Endometrial microvascular endothelial cells (primary cell): ENCODE data around the gene POU2AF1. TPM values are rescaled to one million over a fixed set of nuclear protein-coding genes. Genes with fewer than 3 reads are reported as not detected.
"Not testable (repeated sequence)": the region's sequence is repeated elsewhere in the genome, so short reads cannot be mapped to it uniquely, and the experiment has no call there.

Experiments used
- in situ Hi-C: cut with HindIII; loops from 2 replicates; pipeline ENCODE4 v1.10.0; 2017; ENCODE audit warnings: low sequenced_read_pairs, low pct_unique_long_range_greater_than_20kb; ENCODE audit errors: inconsistent ontology term
- total RNA-seq: library from RNA; depleted of rRNA; stranded (reverse); fragments of >200 nt; gene quantifications from one replicate; pipeline ENCODE4 v1.2.3, GENCODE V29; 2015; ENCODE audit errors: inconsistent ontology term

Gene POU2AF1
- total RNA-seq, 1 donor from 2014 or later: not detected

DNA sequence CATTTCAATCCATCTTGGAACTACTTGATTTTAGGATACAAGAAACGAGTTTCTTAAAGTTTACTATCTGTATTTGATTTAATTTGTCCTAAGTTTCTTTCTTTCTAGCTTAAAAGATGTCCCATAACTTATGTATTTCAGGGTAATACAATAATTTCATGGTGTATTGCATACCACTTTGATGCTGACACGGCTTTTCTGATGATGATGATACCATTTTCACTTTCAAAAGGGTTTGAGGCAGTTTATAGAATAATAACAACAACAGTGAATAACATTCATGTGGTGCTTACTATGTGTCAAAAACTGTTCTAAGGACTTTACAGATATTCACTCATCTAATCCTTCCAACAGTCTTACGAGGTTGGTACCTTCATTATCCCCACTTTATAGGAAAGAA, 33.2 kb upstream of the POU2AF1 start:
- in situ Hi-C loops: no loop called here

DNA sequence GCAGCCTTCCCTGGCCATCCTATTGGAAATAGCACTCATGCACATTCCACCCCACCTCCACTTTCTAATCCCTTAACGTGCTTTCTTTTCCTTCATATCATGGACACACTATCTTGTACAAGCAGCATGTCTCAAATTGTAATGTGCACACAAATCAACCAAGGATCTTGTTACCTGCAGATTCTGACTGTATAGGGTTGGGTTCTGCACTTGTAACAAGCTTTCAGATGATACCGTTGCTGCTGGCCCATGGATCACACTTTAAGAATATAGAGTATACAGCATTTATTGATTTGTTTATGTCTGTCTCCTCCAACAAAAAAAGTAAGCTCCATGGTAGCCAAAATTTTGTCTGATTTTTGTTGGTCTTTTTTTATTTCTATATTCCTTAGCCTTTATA, 32.4 kb upstream of the POU2AF1 start:
- in situ Hi-C loops: no loop called here

DNA sequence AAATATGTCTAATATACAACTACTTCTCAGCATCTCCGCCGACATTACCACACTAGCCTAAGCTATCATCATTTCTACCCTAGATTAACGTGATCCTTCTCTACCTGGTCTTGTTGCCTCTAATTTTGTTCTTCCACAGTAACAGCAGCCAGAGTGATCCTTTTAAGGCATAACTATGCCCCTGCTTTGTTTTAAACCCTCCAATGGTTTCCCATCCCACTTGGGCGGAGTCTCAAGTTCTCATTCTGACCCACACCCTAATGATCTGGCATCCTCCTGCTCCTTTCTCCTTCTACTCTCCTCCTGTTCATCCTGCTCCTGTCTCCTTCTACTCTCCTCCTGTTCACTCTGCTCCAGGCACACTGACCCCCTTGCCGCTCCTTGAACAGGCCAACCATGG, 31.9 kb upstream of the POU2AF1 start:
- in situ Hi-C loops: no loop called here

DNA sequence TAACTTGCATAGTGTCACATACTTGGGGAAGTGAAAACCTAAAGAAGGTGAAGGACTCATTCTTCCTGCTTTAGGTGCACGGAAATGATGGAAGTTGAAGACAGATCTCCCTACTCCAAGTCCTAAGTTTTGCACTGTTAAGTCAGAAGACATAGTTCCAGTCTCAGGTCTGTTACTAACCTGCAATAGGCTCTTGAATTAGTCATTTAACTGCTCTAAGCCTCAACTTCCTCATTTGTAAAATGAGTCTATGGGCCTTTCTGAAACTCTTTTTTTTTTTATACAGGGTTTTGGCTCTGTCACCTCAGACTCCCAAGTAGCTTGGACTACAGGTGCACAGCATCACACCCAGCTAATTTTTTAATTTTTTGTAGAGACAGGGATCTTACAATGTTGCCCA, 30.8 kb upstream of the POU2AF1 start:
- in situ Hi-C loops: no loop called here

DNA sequence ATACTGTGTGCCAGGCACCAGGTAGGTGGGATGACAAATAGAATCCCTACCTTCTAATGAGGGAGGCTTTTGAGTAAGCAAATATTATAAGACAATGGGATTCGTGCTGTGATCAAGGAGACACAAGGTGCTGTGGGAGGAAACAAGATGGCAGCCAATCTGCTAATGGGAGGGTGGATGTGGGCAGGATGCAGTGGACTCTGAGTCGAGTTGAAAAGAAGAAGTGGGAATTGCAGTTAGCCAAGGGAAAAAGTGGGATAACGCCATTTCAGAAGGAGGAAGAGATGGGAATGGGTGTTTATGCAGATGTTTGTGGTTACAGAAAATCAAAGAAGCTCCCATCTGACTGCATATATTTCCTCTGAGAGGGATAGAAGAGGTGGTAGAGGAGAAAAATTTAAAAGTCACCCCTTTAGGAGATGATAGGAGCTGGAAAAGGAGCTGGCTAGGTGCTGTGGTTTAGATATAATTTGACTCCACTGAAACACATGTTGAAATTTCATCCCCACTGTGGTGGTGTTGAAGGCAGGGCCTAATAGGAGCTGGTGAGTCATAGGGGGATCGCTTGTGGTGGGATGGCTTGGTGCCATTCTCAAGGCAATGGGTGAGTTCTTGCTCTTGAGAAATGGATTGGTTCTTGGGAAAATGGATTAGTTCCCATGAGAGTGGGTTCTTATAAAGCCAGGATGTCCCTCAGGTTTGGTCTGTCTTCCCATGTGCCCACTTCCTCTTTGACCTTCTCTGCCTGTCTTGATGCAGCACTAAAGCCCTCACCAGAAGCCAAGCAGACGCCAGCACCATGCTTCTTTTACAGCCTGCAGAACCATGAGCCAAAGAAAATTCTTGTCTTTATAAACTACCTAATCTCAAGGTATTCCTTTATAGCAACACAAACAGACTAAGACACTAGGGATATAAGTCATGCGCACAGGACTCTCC, 30.0 kb upstream of the POU2AF1 start:
- in situ Hi-C loops: no loop called here

DNA sequence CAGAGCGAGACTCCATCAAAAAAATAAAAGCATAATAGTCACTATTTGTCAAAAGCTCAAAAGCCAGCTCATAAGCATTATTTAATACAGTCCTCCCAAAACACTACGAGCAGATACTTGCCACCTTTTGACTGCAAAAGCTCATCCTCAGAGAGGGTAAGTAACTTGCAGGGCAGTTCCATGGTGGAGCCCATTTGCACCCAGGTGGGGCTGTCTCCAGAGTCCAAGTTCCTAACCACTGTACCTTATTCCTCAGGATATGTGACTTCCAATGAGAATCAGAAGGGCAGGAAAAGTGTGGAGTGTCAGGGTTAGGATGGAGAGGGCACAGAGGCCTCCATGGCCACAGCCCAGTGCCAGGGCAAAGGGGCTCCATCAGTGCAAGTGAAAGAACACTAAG, 28.6 kb upstream of the POU2AF1 start:
- in situ Hi-C loops: no loop called here

DNA sequence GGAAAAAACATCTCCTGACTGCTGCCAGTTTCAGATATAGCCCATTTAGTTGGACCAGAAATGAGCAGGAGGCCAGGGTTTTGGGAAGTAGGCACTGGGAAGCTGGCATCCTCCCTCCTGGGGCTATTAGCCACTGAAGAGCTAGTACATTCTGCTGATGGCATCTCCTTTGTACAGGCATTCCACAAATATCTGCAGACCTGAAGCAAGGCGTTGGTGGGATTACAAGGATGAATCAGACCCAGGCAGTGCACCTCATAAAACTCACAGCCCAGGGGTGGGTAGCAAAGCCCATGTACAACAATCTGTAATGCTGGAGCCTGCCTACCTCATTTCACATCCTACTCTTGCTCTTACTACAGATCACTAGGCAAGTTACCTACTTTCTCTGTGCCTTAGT, 27.5 kb upstream of the POU2AF1 start:
- in situ Hi-C loops: no loop called here

DNA sequence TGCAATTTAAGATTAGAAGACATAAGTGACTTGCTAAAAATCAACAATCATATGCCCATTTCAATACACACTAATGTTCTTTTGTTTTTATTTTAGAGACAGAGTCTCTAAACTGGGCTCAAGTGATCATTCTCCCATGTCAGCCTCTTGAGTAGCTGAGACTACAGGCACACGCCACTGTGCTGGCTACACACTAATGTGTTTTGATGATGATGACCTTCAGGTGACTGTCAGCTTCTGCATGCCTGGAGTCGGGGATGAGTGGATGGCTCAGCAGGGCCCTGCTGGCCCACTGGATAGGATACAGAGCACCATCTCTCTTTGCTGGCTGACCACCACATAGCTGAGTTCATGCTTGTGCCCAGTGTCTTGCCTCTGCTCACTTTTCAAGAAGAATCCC, 27.0 kb upstream of the POU2AF1 start:
- in situ Hi-C loops: no loop called here

DNA sequence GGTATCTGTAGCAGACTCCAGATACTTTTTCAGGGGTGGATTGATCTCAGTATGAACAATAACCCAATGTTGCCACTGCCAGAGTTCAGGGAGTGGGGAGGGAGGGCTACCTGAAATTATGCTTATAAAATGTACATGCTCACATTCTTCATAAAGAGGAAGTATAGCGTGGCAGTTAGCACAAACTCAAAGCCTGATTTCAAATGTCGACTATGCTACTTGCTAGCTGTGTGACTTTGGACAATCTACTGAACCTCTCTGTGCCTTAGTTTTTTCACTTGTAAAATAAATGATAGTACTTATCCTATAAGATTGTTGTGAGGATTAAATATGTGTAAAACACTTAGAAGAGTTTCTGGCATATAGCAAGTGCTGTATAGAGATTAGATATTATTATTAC, 26.5 kb upstream of the POU2AF1 start:
- in situ Hi-C loops: no loop called here

DNA sequence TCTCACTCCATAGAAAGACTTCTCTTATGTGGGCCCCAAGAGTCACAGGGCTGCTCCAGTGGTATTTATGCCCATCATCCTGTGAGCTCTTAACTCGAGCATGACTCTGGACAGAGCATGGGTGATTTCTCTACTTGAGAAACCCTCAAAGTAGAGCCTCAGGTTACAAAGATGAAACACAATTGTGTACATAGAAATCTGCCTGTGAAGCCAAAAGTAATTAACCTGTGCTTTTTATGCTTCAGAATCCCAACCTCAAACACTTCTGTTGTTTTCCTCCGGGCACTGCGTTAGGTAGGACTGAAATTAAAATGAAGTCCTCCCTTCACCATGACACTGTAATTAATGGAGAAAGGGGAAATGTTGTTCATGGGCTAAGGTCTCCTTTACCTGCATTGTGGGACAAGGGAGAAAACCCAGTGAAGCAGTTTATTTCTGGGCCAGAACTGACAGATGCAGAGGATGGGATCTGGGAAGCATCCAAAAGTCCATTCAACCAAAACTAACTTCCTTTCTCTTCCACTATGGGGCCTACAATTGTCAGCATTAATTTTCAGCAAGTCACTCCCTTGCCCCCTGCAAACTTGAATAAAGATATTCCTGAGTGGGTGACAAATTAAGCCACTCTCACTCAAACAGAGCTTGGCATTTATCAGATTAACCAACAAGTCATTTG, 24.1 kb upstream of the POU2AF1 start:
- in situ Hi-C loops: no loop called here

DNA sequence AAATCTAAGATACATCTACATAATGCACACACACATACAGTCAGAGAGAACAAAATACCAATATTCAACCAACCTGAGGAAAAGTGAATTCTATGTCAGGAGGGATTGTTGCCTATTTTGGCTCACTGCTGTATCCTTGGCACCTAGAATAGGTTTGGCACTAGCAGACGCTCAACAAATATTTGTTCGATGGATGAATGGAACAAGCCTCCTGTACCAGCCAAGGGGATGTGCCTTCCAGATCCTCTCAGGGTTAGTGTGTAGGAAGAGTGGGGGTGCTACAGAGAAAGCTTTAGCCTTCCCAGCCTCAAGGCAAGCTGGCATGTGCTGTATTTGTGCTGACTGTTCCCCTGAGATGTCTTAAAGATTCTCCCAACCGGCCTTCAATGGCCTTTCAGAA, 23.3 kb upstream of the POU2AF1 start:
- in situ Hi-C loops: no loop called here

DNA sequence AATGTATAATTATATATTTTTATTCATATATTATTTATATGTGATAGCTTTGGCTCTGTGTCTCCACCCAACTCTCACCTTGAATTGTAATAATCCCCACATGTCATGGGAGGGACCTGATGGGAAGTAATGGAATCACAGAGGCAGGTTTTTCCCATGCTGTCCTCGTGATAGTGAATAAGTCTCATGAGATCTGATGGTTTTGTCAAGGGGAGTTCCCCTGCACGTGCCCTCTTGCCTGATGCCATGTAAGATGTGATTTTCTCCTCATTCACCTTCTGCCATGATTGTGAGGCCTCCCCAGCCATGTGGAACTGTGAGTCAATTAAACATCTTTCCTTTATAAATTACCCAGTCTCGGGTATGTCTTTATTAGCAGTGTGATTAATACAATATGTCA, 22.9 kb upstream of the POU2AF1 start:
- in situ Hi-C loops: not testable (repeated sequence)

DNA sequence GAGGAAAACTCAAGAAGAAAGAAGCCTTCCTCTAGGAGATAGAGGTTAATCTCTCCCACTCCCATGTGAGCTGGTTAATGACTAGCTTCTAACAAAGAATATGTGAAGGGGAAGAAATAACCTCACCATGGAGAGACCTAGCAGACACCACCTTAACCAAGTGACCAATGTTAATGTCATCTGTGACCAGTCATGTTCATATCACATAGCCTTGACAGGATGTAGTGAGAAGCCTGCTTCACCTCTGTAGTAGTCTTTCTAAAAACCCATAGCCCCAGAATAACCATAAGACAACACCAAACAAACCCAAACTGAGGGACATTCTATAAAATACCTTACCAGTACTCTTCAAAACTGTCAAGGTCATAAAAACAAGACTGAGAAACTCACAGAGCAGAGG, 21.5 kb upstream of the POU2AF1 start:
- in situ Hi-C loops: no loop called here

DNA sequence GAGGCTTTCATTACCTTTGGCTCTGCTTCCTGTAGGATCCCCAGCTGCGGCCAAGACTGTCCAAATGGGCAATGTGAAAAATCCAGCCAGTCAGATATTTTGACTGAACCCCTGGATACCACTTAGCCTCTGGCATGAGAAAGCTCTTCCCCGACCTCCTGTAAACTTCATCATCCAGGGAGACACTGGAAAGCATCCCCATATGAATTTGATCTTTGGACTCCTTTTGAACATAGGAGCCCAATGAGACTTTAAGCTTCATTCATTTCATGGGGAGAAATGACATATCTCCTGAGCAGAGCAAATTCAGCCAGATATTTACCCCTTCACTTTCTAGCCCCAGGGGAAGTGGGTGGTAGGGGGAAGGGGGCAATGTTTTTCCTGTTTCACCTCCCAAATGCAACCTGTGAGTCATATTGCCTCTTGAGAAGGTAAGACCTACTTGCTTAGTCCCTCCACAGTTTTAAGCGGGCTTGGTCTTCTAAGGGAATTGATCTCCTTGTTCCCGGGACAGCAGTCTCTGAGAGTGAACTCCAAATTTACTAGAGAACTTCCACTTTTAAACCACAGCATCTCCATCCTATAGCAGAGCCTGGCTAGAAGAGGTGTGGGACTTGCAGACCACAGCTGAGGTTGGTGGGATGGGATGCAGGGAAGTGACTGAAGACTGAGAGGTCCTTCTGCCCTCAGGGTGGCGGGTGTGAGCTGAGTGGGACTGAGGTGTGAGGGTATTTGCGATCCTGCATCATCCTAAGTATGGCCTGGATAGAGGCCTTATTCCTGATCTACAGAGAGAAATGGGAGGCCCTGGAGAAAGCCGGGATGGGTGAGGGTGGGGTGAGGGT, 20.3 kb upstream of the POU2AF1 start:
- in situ Hi-C loops: no loop called here

DNA sequence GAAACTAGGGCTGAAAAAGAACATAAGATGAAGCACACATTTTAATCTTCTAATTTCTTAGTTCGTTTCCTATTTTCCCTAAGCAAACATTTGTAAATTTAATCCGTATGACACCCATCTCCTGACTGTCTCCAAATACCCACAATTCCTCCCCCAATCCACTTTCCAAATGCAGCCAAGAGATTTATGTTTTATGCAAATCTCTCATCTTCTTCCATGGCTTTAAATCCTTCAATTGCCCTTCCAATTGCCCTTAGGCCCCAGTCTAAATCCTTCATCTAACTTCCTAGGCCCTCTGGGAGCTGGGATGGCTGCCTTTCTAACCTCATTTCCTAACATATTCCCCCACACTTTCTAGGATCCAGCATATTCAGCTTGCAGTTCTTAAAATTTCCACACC, 18.0 kb upstream of the POU2AF1 start:
- in situ Hi-C loops: no loop called here

DNA sequence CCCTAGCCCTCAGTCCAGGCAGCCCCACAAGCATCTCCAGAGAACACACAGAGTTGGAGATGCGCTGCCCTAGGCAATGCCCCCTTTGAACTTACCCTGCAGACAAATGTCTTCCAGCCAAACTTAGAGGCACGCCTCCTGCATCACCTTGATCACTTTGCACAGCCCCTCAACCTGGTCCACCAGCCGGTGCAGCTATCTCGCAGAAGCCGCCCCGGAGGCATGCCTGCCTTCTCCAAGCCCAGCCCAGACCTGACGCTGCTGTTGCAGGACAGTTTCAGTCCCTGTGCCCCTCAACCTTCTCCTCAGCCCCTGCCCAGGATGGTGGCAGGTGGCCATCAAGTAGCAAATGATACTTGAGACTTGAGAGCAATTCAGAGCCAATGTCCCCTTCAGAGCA, 16.7 kb upstream of the POU2AF1 start:
- in situ Hi-C loops: no loop called here

DNA sequence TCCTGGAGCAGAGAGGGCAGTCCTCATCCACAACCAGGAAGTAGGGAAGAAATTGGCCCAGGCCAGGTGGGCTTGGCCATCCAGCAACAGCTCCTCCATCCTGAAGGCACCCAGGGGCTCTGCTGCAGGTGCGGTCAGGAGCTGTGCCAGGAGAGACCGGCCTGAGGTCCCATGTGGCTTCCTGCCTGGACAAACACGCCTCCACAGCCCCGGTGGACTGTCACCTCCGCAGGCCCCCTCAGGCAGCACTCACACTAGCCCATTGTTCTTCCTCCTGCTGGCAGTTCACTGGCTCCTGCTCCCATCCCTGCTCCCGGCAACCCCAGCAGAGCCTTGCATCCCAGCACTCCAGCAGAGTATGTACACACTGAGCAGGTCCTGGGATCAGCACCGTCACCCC, 16.0 kb upstream of the POU2AF1 start:
- in situ Hi-C loops: no loop called here

DNA sequence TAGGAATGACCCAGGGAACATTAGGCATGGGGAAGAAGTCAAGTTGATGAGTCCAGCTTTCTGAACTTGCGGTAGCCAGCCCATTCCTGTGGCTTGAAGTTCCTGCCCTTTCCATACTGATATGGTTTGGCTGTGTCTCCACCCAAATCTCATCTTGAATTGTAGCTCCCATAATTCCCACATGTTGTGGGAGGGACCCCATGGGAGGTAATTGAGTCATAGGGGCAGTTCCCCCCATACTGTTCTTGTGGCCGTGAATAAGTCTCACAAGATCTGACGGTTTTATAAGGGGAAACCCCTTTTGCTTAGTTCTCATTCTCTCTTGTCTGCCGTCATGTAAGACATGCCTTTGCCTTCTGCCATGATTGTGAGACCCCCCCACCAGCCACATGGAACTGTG, 15.1 kb upstream of the POU2AF1 start:
- in situ Hi-C loops: not testable (repeated sequence)

DNA sequence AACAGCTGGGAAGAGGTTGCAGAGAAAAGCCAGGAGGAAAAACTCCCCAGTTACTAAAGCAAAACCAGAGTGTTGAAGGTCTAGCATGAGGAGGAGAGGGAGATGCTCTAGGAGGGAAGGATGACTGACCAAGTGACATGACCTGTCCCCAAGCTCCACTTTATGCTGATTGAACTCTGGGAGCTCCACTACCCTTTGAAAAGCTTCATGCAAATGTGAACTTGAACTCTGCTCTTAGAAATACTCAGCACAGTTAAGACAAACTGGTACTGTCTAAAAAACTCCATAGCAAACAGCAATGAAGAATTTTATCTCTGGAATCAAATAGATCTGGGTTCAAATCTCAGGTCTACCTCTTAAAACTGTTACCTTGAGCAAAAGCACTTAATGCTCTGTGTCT, 14.5 kb upstream of the POU2AF1 start:
- in situ Hi-C loops: no loop called here

DNA sequence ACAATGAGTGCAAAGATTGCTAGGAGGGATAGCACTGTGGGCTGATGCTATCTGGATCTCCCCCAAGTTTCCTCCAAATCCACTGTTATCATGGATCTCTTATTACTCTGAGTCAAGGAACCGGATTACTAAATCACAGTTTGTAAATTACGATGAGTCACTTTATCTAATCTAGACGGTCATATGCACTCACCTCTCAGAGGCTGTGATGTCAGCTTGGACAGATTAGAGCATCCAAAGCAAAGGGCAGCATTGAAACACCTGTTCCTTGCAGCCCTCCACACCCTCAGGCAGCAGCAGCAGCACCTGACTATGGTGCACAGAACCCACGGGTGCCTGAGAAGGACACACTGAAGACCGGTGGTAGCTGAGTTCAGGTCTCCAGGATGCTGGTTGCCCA, 14.0 kb upstream of the POU2AF1 start:
- in situ Hi-C loops: no loop called here
